HuH-7.5 (cell line): ENCODE data around the gene VPS52.

Experiments used
- DNase-seq: peaks from one replicate; pipeline ENCODE4 v3.0.0; 2011; ENCODE audit warnings: low spot score

VPS52 gene

DNA sequence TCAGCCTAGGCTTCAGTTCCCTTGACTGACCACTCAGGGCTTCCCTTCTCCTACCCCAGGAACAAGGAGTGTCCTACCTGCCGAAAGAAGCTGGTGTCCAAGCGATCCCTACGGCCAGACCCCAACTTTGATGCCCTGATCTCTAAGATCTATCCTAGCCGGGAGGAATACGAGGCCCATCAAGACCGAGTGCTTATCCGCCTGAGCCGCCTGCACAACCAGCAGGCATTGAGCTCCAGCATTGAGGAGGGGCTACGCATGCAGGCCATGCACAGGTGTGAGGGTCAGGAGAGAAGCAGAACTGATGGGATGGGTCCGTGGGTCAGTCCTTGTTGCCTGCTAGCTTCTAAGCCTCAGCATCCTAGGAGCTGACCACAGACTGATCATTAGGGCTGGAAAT, 61.8 kb downstream of the VPS52 start:
- DNase-seq, result peak; percentile 2

DNA sequence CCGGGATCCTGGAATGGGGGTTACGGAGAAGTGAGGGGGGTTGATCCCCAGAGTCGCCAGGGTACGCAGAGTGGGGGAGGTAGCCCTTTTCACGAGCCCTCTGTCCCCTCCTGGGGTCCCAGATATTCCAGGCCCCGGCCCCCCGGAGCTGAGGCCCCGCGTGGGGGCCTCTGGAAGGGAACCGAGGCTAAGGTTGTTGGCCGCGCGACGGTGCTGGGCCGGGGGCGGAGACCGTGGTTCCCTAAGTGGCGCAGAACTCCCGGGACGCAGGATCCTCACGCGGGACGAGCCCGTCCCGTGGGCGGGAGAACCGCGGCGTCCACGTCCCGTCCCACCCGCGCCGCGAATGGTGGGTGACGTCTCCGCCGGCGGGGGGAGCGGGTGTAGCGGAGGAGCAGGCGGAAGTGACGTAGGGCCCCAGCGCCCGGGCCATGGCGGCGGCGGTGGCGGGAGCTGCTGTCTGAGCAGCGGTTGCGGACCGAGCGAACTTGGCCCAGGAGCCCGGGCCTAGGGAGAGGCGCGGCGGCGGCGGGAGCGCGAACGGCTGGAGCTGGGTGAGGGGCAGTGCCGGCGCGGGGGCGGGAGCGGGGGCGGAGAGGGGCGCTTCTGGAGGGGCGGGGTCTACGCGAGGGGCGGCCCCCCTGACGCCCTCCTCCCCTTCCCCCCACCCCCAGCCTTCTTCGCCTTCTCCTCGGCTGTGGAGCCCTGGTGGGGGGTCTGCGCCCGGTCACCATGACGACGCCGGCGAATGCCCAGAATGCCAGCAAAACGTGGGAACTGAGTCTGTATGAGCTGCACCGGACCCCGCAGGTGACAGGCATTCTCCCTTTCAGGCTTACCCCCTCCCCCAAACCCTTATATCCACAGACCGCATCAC, 63.3 kb downstream of the VPS52 start, which contains the start of gene RING1:
Gene RING1, plus strand, starts transcription at position 410 of the 877 bp plus-strand sequence. Its CDS starts 323 bp downstream, at position 733.
- DNase-seq, result peak; percentile 86

DNA sequence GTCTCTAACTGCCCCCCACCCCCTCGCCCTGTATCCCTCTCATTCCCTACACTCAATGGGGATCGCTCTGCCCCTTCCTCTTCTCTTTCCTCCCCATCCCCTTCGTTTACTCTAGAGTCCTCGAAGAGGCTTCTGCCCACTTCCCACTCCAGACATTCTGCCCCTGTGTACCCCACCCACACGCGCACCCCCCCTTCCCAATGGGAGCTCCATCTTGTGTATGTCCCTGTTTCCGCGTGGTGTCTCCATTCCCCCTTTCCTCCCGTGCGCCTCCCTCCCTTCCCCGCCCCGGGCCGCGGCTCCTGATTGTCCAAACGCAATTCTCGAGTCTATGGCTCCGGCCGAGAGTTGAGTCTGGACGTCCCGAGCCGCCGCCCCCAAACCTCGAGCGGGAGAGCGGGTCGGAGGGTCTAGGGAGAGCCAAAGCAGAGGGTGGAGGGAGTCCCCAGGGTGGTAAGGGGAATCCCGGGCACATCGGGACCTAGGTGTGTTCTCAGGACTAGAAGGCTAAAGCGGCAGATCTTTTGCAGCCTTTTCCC, 64.1 kb downstream of the VPS52 start:
- DNase-seq, result peak; percentile 52

DNA sequence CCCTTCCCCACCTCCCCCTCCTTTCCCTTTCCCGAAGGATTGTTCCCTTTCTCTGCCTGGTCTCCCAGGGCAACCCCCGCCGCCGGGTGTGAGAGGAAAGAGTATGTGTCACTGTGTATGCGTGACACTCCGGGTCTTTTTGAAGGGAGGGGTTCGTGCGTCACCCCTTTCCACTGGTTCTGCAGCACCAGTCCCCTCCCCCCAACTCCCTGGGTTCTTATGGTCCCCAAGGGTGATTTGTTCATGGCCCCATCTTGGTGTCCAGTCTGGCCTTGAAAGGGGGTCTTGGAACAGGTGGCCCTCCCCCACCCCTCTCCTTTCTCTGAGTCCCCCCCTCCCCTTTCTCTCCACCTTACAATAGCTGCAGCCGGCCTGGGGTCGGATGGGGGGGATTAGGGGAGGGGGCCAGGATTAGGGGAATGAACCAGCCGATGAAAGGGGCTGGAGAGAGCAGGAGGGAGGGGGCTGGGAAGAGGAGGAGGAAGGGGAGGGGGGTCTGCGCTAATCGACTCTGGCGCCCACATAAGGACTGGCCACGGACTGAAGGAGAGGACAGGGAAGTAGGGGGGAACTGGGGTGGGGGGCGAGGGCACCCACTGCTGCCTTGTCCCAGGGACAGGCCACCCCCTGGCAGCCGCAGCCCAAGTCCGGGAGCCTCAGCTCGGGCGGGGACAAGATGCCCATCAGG, 64.7 kb downstream of the VPS52 start:
- DNase-seq, result peak; percentile 3

DNA sequence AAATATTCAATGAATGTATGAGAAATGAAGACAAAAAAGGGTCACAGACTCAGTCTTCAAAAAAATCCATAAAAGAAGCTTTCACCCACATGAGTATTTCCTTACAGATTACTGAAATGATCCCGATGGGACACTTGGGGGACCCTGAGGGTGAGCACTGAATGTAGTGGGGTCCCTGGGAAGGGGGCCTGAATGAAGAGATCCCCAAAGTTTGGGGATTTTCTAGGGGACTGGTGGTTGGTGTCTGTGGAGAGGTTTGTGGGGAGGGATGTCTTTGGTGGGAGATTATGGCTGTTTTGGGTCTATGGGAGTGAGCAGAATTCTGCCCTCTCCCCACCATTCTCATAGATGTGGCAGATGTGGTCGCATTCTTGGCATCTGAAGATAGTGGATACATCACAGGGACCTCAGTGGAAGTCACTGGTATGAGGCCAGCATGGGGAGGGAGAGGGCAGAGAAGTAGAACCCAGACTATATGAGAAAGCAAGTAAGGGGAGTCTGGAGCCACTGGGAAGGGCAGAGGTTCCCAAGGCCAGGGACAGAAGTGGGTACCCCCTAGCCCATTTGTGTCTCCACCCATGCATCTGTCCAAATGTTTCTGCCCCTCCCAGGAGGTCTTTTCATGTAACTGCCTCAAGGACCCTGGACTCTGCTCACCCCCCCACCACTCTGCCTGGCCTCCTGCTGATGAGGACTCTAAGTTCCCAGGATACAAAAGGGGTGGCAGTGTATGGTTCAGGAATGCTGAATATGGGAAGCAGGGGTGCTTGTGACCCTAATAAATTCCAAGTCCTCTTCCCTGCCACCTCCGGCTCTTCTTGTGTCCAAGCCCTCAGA, 65.4 kb downstream of the VPS52 start:
- peak; percentile 5 for DNase-seq

DNA sequence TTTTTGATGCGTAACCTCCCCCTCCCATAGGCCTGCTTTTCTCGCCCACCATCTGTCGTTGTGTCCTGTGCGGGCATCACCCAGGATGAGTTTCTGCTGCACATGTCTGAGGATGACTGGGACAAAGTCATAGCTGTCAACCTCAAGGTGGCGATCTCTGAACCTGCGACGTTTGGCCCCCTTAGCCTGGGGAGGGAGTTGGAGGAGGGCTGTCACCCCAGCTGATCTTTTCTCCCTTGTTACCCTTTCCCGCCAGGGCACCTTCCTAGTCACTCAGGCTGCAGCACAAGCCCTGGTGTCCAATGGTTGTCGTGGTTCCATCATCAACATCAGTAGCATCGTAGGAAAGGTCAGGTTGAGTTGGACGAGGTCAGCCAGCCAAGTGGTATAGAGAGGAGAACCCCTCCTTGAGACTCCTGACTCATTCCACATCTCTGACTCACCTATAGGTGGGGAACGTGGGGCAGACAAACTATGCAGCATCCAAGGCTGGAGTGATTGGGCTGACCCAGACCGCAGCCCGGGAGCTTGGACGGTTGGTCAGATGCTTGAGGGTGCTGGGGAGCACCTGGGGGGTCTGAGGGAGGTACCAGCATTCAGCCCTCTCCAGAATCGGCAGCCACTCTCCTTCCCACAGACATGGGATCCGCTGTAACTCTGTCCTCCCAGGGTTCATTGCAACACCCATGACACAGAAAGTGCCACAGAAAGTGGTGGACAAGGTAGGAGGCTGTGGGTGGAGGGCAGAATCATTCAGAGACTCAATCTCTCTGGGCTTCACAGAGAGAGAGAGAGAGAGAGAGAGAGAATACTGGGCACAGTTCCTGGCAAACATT, 66.3 kb downstream of the VPS52 start:
- no peak for DNase-seq

DNA sequence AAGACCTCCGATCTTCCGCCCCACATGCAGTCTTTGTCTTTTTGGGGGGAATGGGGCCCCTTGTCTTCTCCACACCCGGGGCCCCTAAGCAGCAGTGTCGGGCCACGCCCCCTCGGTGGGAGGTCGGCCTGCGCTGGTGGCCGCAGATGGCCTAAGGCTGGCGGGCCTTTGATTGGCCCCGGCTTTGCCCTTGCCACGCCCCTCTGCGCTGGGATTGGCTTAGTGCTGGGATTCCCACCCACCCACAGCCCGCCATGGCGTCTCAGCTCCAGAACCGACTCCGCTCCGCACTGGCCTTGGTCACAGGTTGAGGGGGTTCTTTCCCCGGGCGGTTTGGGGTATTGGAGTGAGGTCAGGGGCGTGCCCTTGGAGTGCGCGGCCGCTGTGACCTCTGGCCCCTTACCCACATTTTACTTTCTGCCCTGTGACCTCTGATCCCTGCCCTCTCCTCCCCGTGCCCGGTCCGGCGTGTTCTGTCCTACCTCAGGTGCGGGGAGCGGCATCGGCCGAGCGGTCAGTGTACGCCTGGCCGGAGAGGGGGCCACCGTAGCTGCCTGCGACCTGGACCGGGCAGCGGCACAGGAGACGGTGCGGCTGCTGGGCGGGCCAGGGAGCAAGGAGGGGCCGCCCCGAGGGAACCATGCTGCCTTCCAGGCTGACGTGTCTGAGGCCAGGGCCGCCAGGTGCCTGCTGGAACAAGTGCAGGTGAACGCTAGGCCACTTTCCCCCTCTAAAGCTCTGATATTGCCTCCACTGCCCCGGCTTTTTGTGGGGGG, 67.1 kb downstream of the VPS52 start, which contains the start of gene HSD17B8:
Gene HSD17B8, plus strand, starts transcription at position 241 of the 776 bp plus-strand sequence. Its CDS starts 14 bp downstream, at position 255.
- DNase-seq, result peak; percentile 93

DNA sequence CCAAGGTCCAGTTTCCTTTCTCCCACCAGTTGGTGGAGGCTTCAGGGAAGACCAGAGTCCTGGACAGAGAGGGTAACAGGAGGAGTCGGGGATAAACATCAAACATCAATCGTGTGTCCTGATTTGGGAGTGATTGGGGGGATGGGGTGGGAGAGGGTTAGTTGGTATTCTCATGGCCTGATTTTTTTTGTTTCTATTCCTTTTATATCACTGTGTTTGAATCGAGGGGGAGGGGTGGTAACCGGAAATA, 67.6 kb downstream of the VPS52 start:
- DNase-seq, result no peak

DNA sequence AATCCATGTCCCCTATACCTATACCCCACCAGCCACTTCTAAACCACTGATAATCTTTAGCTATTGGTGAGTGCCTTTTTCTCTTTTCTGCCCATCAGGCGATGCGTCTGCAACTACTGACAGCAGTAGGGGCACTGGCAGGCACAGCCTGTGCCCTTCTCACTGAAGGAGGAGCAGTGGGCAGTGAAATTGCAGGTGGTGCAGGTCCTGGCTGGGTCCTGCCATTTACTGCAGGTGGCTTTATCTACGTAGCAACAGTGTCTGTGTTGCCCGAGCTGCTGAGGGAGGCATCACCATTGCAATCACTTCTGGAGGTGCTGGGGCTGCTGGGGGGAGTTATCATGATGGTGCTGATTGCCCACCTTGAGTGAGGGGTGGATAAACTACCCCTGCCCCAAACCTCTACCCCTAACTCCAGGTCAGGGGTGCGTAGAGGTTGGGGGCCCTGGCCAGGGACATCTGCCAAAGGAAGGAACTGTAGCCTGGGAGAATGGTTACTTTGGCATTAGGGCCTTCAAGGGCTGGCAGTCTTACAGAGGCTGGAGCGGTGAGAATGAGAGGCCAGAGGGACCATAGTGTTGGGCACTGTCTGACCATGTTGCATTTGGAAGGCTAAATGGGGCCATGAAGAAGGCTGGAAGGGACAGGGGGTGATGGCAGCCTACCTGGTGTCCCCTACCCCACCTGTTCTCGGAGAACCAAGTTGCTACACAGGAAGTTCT, 68.1 kb downstream of the VPS52 start:
- DNase-seq, result no peak

DNA sequence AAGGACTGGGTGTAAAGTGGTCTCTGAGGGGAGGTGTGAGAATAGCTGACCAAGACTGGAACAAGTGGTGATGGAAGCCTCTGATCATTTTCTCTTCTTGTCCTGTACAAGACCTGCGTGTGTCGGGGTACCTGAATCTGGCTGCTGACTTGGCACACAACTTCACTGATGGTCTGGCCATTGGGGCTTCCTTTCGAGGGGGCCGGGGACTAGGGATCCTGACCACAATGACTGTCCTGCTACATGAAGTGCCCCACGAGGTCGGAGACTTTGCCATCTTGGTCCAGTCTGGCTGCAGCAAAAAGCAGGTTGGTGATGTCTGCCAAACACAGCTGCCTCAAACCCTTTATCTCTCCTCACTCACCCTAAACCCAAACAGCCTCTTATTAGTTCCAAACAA, 68.9 kb downstream of the VPS52 start:
- no peak for DNase-seq

DNA sequence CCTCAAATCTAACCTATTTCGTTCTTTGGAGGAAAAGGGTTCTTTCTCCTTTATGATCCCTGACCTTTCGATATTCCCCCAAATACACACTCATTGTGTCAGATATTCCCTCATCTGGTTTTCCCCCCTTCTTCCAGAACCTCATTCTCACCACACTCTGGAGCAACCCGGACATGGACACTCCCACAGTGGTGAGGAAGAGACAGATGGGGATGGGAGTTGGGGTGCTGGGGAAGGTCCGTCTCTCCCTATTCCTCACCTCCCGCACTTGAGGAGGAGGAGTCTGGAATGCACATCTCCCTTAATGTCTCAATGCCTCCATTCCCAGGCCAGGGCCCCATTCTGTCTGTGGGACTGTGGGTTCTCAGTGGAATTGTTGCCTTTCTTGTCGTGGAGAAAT, 69.7 kb downstream of the VPS52 start:
- DNase-seq, result no peak

DNA sequence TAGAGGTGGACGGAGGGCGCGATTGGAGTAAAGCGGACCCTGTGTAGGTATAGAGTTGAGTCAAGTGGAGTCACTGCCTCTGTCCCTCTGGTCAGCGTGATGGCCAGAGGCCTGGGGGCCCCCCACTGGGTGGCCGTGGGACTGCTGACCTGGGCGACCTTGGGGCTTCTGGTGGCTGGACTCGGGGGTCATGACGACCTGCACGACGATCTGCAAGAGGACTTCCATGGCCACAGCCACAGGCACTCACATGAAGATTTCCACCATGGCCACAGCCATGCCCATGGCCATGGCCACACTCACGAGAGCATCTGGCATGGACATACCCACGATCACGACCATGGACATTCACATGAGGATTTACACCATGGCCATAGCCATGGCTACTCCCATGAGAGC, 70.5 kb downstream of the VPS52 start:
- no peak for DNase-seq
